Thoracic aorta (tissue), 2 donors: Measurements from ENCODE around the gene EIF1AX. TPM values are rescaled to one million over a fixed set of nuclear protein-coding genes. Genes with fewer than 3 reads are reported as not detected.

Experiments used
- ATAC-seq: fragments of 150-250 bp; one replicate; pipeline ENCODE4 v1.8.0; 2017; ENCODE audit warnings: low read depth; ENCODE audit not compliant: insufficient number of reproducible peaks, low FRiP score
- DNase-seq: peaks from one replicate; pipeline ENCODE4 v3.0.0-alpha.2; 2020; ENCODE audit warnings: low spot score
- H3K27ac ChIP-seq, 2 donors: fragments of 200-600 bp; sonication (generic); 1 replicate in 1 of 2; 2 replicates in 1 of 2; pipeline ENCODE4 v1.5.1; 2016; ENCODE audit warnings: mild to moderate bottlenecking in 2 of 2, moderate library complexity in 2 of 2
- H3K27me3 ChIP-seq: fragments of 200-600 bp; sonication (generic); replicated peaks from 2 replicates; pipeline ENCODE4 v1.6.0; 2016; ENCODE audit warnings: mild to moderate bottlenecking; ENCODE audit not compliant: insufficient read depth
- H3K36me3 ChIP-seq: fragments of 200-600 bp; sonication (generic); one replicate; pipeline ENCODE4 v1.5.1; 2016
- H3K4me1 ChIP-seq, 2 donors: fragments of 200-600 bp; sonication (generic); 1 replicate in 1 of 2; 2 replicates in 1 of 2; pipeline versions ENCODE4 v1.5.1 to v1.6.0; 2016; ENCODE audit warnings: low read depth in 2 of 2, mild to moderate bottlenecking in 1 of 2; ENCODE audit not compliant: control insufficient read depth in 1 of 2
- H3K4me3 ChIP-seq: fragments of 200-600 bp; sonication (generic); 2 replicates; pipeline ENCODE4 v1.5.1; 2016; ENCODE audit warnings: mild to moderate bottlenecking
- H3K9me3 ChIP-seq: fragments of 200-600 bp; sonication (generic); 2 replicates; pipeline ENCODE4 v1.5.1; 2016
- CTCF ChIP-seq: fragments of 200-600 bp; sonication (generic); IDR thresholded peaks from one replicate; pipeline ENCODE4 v1.5.1; 2019; ENCODE audit warnings: antibody characterized with exemption
- total RNA-seq, 2 donors: library from RNA; depleted of rRNA; stranded (reverse); fragments of >200 nt; gene quantifications; one replicate each; pipeline versions ENCODE4 v1.1.0 to v1.2.3, GENCODE V29; 2016

EIF1AX gene
- total RNA-seq, 2 donors from 2014 or later, result 18.8 to 45.4 TPM

DNA sequence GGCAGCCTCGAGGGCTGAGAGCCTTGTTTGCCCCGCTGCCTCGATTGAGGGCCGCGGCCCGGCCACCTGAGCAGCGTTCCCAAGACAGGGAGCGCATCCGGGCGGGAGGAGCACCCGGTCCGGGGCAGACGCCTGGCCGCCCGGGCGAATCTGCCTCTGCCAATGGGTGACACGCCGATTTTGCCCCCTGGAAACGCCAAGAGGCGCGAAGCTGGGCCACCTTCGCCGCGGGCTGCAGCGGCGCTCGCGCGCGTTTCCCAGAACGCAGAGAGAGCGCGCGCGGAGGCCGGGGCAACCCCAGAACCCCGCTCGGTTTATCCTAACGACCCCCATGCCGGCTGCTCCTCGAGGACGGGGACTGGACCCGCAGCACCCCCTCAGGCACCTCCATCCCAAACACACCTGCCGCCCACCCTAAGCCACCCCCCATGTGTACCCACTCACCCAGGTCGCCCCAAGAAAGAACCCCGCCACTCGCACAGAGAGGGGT lies 25.5 kb downstream of the EIF1AX start:
- Histone ChIP-seq H3K27me3 (no peaks in the 10 kb centered on the region), H3K4me1 (no peaks in the 10 kb centered on the region), H3K27ac (no peak overlapping the region), H3K36me3 (no peaks in the 10 kb centered on the region), H3K4me3 (peak overlapping the region; percentile 42), H3K9me3 (no peaks in the 10 kb centered on the region)
- no peak for ATAC-seq
- no peak for TF ChIP-seq CTCF
- no peak for DNase-seq

DNA sequence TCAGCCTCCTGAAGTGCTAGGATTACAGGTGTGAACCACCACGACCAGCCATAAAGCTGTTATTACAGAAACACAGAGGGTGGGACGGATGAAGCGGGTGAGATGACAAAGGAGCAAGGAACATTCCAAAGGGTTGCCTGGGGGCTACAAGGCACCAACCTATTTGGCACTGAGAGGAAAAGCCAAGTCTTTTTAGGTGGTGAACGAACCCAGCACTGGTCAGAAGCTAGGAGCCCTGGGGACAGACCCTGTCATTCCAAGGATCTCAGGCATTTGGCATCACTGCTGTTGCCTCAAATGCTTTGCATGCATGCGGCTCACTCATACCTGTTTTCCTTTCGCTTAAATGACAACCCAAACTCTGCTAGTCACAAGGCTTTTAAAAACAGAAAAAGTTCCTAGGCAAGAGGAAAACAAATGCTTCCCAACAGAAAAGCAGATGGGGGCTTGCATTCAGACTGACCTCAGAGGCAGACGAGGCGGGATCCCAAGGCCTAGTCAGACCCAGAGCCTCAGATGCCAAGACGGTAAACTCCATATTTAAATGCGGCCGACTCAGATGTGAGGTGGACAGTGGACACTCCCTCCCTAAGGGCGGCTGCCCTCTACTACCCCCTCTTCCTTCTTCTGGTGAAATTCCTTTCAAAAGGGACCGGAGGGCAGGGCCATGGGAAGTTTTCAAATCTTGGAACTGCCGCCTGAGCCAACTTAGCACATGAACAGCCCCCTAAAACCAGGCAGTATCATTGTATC lies 29.4 kb downstream of the EIF1AX start:
- no peaks in the 10 kb centered on the region for H3K9me3 ChIP-seq
- DNase-seq, result no peak
- no peak overlapping the region for H3K4me3 ChIP-seq
- no peaks in the 10 kb centered on the region for H3K4me1 ChIP-seq
- TF ChIP-seq CTCF, result no peak
- no peak overlapping the region for H3K27ac ChIP-seq
- H3K27me3 ChIP-seq, result no peaks in the 10 kb centered on the region
- no peaks in the 10 kb centered on the region for H3K36me3 ChIP-seq
- no peak for ATAC-seq

- H3K9me3 ChIP-seq, result no peaks in the 10 kb centered on the region
- no peak overlapping the region for H3K4me3 ChIP-seq
- no peaks in the 10 kb centered on the region for H3K36me3 ChIP-seq
- TF ChIP-seq CTCF, result no peak
- no peak for DNase-seq
- no peak for ATAC-seq
- H3K4me1 ChIP-seq, result no peaks in the 10 kb centered on the region
- H3K27me3 ChIP-seq, result no peaks in the 10 kb centered on the region
- no peak overlapping the region for H3K27ac ChIP-seq
Observed at GRCh38 chrX:20111271-20111670, 30.4 kb downstream of the EIF1AX start.

- Histone ChIP-seq H3K27me3 (no peaks in the 10 kb centered on the region), H3K4me3 (no peak overlapping the region), H3K27ac (no peak overlapping the region), H3K36me3 (no peaks in the 10 kb centered on the region), H3K9me3 (no peaks in the 10 kb centered on the region), H3K4me1 (no peaks in the 10 kb centered on the region)
- DNase-seq (no peak), ATAC-seq (no peak)
- TF ChIP-seq CTCF, result no peak
Observed at GRCh38 chrX:20101934-20102581, 39.6 kb downstream of the EIF1AX start.

- Histone ChIP-seq H3K4me3 (no peak overlapping the region), H3K27ac (no peak overlapping the region), H3K36me3 (no peaks in the 10 kb centered on the region), H3K4me1 (no peaks in the 10 kb centered on the region), H3K27me3 (no peaks in the 10 kb centered on the region), H3K9me3 (no peaks in the 10 kb centered on the region)
- ATAC-seq (no peak), DNase-seq (no peak)
- no peak for TF ChIP-seq CTCF
Observed at GRCh38 chrX:20091499-20091898, 50.1 kb downstream of the EIF1AX start.
